Activated CD8-positive, alpha-beta memory T cell treated with anti-CD3 and anti-CD28 coated beads for 36 hours (primary cell): ENCODE measurements around the gene RBMS3. TPM values are rescaled to one million over a fixed set of nuclear protein-coding genes. Genes with fewer than 3 reads are reported as not detected.

Experiments used
- CTCF ChIA-PET: fragments of 350-600 bp; sonication (Branson Sonifier 250); formaldehyde crosslinking; loops from one replicate; lab custom pipeline; 2021; ENCODE audit warnings: antibody characterized with exemption; lab: Charles Lee
- POLR2A ChIA-PET: fragments of 350-600 bp; sonication (Branson Sonifier 250); formaldehyde crosslinking; loops from one replicate; lab custom pipeline; 2021; ENCODE audit warnings: antibody characterized with exemption; lab: Charles Lee
- total RNA-seq, 2 experiments: library from RNA; stranded (reverse); gene quantifications; one replicate each; pipeline ENCODE4 v1.2.3, GENCODE V29; 2021

RBMS3 gene
- total RNA-seq, 2 experiments from 2014 or later = 0.48 to 0.86 TPM

DNA sequence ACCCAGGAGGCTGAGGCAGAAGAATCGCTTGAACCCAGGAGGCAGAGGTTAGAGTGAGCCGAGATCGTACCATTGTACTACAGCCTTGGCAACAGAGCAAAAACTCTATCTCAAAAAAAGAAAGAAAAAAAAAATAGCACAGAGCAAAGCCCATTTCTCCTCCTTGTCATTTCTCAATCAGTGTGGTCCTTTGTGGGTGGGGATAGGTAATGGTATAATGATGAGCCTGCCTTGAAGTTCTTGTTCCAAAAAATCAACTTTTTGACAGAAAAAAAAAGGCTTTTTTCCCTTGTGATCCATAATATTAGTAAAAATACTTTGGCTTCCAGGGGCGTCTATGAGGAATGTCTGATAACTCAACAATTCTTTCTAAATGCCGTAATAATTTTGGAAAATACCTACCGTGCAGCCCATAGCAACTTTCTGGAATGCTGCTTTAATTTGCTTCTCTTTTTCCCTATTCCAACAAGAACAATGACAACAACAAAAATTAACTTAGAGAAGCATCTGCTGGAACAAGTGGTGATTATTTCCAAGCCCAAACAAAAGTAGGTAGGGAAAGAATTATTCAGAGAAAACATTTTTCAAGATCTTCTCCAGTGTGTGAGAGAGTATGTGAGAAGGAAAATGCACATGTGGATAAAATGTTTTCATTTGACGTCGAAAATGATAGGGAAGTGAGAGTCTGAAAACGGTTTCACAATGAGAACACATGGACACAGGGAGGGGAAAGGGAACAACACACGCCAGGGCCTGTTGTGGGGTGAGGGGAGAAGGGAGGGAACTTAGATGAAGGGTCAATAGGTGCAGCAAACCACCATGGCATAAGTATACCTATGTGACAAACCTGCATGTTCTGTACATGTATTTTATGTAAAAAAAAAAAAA, 337.8 kb downstream of the RBMS3 start:
- CTCF ChIA-PET = no interaction called here

DNA sequence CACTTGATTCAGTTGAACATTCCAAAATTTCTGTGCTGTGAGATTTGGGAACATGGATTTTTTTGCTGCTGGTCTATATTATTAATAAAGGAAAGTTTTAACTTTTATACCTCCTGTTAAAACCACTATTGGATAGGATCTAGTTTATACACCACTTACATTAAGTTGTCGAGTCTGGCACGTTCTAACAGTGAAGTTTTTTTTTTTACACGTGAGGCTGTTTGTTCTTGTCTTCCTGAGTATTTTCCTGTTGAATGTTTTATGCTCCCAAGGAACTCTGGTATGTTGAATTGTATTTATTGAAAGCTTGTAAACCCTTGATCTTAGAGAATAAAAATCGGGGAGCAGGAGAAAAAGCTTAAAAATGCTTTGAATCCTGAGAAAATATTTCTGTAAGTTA, 338.8 kb downstream of the RBMS3 start:
- CTCF ChIA-PET = no interaction called here
- POLR2A ChIA-PET = no interaction called here

More for the DNA sequence above, 337.8 kb downstream of the RBMS3 start:
- POLR2A ChIA-PET = no interaction called here

DNA sequence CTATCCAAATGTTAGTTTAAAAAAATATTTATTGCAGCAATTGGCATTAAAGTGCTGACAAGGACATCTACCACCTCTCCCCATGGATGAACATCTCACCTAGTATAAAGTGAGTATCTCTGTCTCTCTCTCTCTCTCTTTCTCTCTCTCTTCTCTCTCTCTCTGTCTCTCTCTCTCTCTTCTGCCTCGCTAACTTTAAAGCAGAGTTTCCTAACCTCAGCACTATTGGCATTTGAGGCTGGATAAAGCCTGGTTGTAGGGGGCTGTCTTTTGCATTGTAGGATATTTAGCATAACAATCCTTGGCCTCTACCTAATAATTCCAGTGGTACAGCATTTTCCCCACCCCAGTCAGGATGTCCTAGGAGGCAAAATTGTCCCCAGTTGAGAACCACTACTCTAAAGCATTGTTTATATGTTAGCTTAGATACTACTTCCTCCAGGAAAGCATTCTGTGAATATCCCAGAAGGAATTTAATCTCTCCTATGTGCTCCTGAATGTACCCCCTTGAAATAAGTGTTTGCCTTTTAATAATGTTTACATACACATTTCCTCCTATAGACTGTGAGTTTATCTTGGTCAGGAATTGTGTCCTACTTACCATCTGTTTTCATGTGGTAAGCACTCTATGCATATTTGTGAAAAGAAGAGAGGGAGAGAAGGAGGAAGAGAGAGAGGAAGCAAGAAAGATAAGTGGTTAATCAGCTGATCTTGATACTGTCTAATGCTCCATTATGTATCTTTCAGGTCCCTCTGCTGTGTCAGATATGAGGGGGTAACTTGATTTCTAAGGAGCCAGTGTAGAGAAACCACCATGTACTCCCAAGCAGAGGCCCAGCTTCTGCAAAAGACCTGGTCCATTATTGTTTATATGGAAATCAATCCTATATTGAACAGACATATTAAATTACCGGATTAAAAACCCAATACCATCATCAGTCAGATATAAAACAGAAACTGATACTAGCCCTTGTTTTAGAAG, 346.6 kb downstream of the RBMS3 start:
- POLR2A ChIA-PET = no interaction called here
- CTCF ChIA-PET = no interaction called here

- ChIA-PET POLR2A (no interaction called here), CTCF (no interaction called here)
Observed at GRCh38 chr3:29628795-29629194, 347.9 kb downstream of the RBMS3 start.

- CTCF ChIA-PET = no interaction called here
- POLR2A ChIA-PET = no interaction called here
Observed at GRCh38 chr3:29635888-29636287, 355.0 kb downstream of the RBMS3 start.

DNA sequence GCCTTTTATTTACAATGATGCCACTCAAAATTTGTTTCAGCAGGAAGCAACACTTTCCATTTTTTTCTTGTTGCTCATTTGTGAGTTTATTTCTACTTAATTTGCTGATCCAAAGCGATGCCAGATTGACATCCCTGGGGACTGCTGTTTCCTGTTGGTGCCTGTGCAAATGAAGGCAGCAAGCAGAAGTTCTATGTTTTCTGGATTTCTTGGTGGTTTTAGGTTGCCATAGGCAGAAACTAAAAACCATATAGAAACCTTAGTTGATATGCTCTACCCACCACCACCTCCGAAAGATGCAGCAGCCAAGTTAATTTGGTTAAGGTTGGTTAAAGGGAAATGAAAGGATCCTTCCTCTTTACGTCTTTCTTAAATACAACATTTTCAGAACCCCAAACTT, 356.2 kb downstream of the RBMS3 start:
- POLR2A ChIA-PET = no interaction called here
- CTCF ChIA-PET = no interaction called here

GRCh38 chr3:29639578-29640290, 358.9 kb downstream of the RBMS3 start:
- ChIA-PET CTCF (no interaction called here), POLR2A (no interaction called here)

DNA sequence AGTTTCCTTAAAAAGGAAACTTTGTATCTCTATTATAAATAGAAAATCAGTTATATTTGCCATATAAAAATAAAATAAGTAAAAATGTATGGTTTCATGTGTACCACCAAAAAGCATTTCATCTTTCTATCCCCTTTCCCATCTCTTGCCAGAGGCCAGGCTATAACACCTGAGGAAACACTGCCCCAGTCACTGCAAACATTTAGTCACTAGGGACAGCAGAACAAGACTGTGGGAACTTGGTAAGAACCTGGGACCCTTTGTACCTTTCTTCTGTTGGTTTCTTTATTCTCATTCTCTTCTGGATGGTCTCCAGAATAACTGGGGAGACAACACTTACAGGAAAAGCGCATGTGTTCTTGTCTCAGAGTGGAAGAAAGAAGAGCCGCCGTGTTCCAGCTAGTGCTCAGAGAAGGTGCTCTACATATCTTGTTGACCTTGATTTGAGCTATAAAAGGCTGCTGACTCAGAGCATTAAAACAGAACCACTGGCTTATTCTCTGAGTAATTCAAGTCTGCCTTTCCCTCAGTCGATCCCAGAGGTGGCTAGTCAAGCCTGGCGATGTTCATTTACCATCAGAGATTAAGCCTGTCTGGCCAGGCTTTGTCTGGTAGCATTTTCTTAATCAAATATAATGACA, 361.6 kb downstream of the RBMS3 start:
- POLR2A ChIA-PET = no interaction called here
- CTCF ChIA-PET = no interaction called here

DNA sequence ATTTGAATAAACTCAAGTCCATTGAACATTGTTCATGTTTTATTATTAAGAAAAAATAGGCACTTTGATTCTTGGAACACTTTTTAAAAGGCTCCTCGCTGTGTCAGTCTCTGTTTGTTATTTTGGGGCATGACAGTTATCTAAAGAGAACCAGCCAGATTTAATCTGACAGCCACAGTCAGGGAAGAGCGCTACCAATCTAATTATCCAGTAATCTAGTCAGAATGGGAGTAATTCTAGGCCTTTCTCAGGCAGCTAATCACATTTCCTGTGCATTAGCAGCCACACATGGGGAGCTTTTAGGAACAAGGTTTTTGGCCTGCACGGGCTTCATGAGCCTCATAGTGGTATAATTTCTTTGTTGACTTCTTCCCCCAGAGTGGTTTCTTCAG, 362.2 kb downstream of the RBMS3 start:
- CTCF ChIA-PET = no interaction called here
- POLR2A ChIA-PET = no interaction called here

GRCh38 chr3:29644261-29644660, 363.4 kb downstream of the RBMS3 start:
- POLR2A ChIA-PET = no interaction called here
- CTCF ChIA-PET = no interaction called here

DNA sequence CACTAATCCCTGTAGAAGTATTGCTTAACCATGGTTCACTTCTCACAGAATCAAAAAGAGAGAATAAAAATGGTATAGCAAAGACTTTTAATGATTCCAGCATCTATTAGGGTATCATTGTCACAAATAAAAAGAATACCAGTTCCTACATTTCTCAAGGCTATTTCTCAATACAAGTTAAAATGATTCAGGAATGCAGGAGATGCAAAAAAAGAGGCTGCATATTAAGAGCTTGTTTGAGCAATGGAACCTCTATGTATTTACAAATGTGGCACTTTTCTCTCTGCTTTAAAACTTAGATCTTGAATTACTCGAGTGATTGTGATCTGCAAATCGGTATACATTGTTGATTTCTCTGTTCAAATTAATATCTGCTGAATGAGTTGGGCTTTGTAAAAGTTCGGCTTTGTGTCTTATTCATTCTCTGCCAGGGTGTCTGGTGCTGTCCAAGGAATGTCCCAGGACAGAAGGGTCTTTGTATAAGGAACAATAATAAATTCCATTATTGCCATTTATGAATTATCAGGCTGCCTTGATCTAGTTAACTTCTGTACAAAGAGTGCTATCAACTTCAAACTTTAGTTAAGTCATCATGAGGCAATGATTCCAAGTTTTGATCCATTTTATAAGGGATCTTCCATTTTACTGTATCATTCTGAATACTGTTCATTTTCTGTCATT, 364.2 kb downstream of the RBMS3 start:
- CTCF ChIA-PET = no interaction called here
- POLR2A ChIA-PET = no interaction called here

GRCh38 chr3:29646043-29646442, 365.2 kb downstream of the RBMS3 start:
- ChIA-PET CTCF (no interaction called here), POLR2A (no interaction called here)

- CTCF ChIA-PET = no interaction called here
- POLR2A ChIA-PET = no interaction called here
Observed at GRCh38 chr3:29649815-29650547, 369.1 kb downstream of the RBMS3 start.

DNA sequence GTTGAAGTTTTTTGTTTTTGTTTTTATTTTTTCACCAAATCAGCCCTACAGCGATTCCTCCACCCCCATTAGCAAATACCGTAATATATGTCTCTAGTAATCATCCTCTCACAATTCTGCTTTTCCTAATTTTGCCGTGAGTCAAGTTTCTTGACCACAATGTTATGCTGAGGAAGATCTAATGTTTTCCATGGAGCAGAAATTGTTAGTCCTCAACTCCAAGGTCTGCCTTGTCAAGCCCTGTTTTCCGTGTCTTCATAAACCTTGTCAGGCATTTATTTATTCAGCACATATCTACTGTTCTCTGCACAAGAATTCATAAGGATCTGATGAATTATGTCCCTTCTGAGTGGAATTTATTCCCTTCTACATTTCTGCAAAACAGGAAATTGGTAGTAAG, 372.8 kb downstream of the RBMS3 start:
- ChIA-PET POLR2A (no interaction called here), CTCF (no interaction called here)

- POLR2A ChIA-PET = no interaction called here
- CTCF ChIA-PET = no interaction called here
Observed at GRCh38 chr3:29655015-29655747, 374.3 kb downstream of the RBMS3 start.

GRCh38 chr3:29665688-29666087, 384.8 kb downstream of the RBMS3 start:
- ChIA-PET CTCF (no interaction called here), POLR2A (no interaction called here)

GRCh38 chr3:29668233-29668632, 387.4 kb downstream of the RBMS3 start:
- CTCF ChIA-PET = no interaction called here
- POLR2A ChIA-PET = no interaction called here

- ChIA-PET CTCF (no interaction called here), POLR2A (no interaction called here)
Observed at GRCh38 chr3:29668728-29669127, 387.9 kb downstream of the RBMS3 start.
